Stimulated activated CD4-positive, alpha-beta T cell treated with anti-CD3 and anti-CD28 coated beads, Interleukin-12 subunit alpha, Interleukin-12 subunit beta, amount 100 ng/mL, for 24 hours (primary cell): ENCODE measurements around the gene METAP1D.

ENCODE experiments used
- DNase-seq, 2 experiments: peaks; one replicate each; pipeline ENCODE4 v3.0.0-alpha.2; 2020; ENCODE audit warnings: low read depth in 2 of 2

The METAP1D gene

DNA sequence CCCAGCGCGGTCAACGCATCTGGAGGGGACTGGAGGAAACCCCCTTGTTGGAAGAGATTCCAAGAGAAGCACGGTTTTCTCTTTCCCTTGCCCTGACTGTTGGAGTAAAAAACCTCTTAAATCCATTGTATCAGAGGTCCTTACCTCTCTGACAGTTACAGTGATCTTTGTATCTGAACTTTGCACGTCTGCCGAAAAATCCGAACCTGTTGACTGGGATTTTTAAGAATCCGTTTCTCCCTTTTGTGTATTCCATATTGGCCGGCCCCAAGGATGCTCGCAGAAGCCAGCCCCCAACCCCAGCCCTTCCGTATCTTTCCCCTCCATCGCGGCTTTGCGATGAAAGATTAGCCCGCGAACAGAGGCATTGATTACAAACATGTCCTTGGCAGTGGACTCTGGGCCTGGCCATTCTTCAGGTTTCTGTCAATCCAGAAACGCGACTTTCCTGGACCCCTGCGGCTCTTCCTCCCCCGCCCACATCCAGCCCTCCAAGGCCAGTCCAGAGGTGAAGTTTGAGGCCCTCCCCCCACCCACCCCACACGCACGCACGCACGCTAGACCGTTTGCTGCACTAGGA is 81.0 kb downstream of the METAP1D start:
- no peak for DNase-seq

DNA sequence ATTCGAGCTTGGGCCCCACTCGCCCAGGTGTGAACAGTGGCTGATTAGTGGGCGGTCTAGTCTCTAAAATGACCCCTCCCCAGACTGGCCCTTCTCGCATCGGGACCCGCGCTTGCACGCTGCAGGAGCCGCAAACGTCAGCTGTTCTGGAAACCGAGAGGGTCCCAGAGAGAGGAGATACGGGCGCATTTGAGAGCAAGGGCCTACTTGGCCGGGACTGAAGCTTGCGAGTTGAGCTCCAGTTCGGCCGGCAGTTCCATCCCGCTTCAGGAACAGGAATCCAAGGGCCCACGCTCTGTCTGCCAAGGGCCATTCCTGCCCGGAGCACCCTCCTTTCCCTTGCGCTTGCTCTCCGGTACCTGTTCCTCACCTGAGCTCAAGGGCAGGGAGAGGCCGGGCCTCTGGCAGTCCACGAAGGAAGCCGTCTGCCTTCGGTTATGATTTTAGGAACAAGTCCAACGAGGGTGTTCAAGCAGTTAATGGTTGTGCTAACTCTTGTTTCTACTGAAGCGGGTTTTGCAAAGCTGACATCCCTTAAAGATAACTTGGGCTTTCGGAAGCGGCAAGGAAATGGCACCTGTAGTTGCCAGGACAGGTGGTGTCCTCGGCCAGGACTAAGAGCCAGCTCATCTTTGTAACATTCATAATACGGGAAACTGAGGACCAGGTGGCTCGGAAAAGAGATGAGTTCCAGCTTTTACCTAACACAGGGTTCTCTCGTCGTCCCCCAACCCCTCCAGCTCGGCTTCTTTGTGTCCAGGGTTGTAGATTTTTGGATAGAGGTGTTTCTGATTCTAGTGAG is 81.7 kb downstream of the METAP1D start:
- DNase-seq: no peak

- no peak for DNase-seq
Observed at GRCh38 chr2:172082105-172082943, 82.6 kb downstream of the METAP1D start.

DNA sequence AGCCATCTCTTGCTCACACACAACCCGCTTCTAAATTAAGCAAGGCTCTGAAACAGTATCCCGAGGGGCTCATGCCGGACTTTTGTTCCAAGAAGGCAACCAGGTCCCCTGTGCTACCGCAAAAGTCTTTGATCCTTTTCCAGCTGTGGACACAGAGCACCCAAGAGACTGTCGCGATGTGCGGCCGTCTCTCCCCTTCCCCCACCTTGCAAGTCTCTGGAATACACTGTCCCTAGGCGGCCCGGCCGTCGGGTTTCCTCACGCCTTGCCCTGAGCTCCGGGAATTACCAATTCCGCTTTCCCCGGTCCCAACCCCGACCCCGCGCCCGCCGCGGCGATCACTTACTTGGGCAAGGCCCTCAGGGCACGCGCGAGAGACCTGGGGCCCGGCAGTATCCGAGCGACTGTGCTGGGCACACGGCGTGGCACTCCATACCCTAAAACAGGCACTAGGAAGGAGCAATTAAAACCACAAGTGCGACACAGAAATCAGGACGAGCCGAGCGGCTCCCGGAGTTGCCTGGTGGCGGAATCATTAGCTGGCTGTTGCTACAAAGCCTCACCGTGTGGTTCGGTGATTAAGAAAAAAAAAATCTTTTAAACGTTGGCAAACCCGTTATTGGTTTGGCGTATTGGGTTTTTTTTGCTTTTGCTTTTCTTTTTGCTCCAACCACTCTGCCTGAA is 83.3 kb downstream of the METAP1D start:
- DNase-seq: no peak

- DNase-seq: no peak
Observed at GRCh38 chr2:172083628-172084394, 84.1 kb downstream of the METAP1D start.

GRCh38 chr2:172084395-172084644 is 84.6 kb downstream of the METAP1D start:
- DNase-seq: no peak

- no peak for DNase-seq
Observed at GRCh38 chr2:172084645-172085459, 85.1 kb downstream of the METAP1D start.

DNA sequence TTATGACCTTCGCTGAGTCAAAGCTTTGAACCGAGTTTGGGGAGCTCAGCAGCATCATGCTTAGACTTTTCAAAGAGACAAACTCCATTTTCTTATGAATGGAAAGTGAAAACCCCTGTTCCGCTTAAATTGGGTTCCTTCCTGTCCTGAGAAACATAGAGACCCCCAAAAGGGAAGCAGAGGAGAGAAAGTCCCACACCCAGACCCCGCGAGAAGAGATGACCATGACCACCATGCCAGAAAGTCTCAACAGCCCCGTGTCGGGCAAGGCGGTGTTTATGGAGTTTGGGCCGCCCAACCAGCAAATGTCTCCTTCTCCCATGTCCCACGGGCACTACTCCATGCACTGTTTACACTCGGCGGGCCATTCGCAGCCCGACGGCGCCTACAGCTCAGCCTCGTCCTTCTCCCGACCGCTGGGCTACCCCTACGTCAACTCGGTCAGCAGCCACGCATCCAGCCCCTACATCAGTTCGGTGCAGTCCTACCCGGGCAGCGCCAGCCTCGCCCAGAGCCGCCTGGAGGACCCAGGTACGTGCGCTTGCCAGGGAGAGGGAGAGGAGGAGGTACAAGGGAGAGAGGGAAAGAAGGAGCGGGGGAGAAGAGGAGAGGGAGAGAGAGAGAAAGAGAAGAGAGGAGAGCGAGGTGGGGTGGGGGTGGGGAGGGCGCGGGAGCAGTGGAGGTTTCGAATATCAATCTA is 85.9 kb downstream of the METAP1D start, which contains the start of gene DLX1:
TSS of gene DLX1 (plus strand) at position 48 of the 700 bp plus-strand sequence. CDS start at position 219, 171 bp downstream.
- DNase-seq: no peak

DNA sequence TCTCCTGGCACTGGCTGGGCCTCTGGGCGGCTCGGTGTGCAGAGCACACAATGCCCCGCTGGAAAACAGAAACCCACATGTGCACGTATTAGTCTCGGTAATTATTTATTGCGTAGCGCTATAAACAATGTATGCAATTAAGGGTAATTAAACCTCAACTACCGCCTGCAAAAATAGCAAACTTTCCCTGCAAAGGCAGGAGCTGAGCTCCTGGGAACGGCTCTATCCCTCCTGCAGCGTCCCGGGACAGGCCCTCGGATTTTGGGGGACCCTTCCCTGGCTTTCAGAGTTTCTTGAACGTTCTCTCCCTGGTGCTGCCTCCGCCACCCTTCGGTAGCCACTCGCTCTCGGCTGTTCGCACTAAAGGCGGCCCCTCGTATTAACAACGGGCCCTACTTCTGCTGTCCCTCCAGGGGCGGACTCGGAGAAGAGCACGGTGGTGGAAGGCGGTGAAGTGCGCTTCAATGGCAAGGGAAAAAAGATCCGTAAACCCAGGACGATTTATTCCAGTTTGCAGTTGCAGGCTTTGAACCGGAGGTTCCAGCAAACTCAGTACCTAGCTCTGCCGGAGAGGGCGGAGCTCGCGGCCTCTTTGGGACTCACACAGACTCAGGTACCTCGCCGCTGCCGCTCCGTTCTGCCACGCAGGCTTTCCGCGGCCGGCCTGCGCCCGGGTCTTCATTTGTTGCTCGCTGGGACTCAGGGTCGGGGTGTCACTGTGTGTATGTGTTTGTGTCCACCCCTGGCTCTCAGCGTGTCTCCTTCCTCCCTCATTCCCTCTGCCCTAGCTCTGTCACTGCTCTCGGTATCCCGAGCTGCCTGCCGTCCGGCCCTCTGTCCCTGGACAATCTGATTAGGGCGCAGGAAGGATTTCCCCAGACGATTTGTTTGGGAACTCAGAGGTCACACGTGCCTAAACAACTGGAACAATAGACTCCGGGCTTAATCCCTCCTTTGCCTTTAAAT is 86.8 kb downstream of the METAP1D start:
- DNase-seq: no peak

- DNase-seq: no peak
Observed at GRCh38 chr2:172087207-172087779, 87.5 kb downstream of the METAP1D start.

GRCh38 chr2:172087780-172088244 is 88.1 kb downstream of the METAP1D start:
- no peak for DNase-seq

DNA sequence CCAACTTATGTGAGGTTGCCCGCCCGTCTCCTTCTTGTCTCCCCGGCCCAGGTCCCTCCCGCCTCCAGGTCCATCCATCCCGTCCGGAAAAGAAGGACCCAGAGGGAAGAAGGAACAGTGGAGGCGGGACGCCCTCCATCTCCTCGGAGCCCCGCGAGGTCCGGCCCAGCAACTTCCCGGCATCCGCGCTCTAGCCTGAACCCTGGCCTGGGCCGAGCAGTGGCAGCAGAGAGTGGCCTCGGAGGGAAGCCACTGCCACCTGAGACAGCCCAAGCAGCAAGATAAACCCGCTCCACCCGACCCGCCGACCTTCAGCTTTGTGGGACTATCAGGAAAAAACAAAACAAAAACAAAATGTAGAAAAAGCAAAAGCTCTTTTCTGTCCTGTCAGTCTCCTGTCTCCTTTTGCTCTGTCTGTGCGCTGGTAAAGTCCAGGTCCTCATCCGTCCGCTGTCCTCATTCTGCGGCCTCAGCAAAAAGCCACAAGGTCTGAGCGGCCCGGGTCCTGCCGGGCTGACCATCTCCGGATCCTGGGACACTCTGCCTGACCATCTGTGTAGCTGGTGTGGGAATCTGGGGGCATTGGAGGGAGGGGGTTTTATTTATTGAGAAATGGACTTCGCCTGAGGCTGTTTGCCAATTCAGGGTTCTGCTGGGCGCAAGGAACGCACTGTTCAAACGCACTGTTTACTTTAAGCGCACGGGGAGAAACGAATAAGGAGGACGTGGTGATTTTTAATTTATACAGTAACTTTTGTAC is 88.7 kb downstream of the METAP1D start:
- no peak for DNase-seq

- no peak for DNase-seq
Observed at GRCh38 chr2:172089005-172089504, 89.3 kb downstream of the METAP1D start.

- DNase-seq: no peak
Observed at GRCh38 chr2:172089633-172090032, 89.9 kb downstream of the METAP1D start.

GRCh38 chr2:172090044-172090961 is 90.5 kb downstream of the METAP1D start:
- no peak for DNase-seq

- DNase-seq: no peak
Observed at GRCh38 chr2:172091000-172091641, 91.4 kb downstream of the METAP1D start.
